Heart right ventricle (tissue), 16 donors: Measurements from ENCODE around the gene CYP46A1. TPM values are rescaled to one million over a fixed set of nuclear protein-coding genes. Genes with fewer than 3 reads are reported as not detected.

ENCODE experiments used
- ATAC-seq, 8 donors: fragments of 200-7000 bp; cut with Tn5 transposase; one replicate each; pipeline ENCODE4 v1.9.1; 2020; ENCODE audit warnings: mild to moderate bottlenecking in 8 of 8, moderate library complexity in 8 of 8, moderate number of reproducible peaks in 1 of 8
- DNase-seq, 2 donors: peaks; one replicate each; pipeline ENCODE4 v3.0.0-alpha.2; 2020
- H3K27ac ChIP-seq, 10 donors: fragments of 200-600 bp; sonication (generic) in 2 of 10; one replicate each; pipeline versions ENCODE4 v1.5.0 to v1.8.0; 2020 to 2022; ENCODE audit warnings: mild to moderate bottlenecking in 3 of 10
- H3K27me3 ChIP-seq, 7 donors: fragments of 200-600 bp; one replicate each; pipeline ENCODE4 v1.8.0; 2021 to 2022; ENCODE audit warnings: mild to moderate bottlenecking in 2 of 7
- H3K36me3 ChIP-seq, 9 donors: fragments of 200-600 bp; sonication (generic) in 1 of 9; one replicate each; pipeline versions ENCODE4 v1.5.0 to v1.8.0; 2020 to 2022; ENCODE audit warnings: mild to moderate bottlenecking in 2 of 9
- H3K4me1 ChIP-seq, 9 donors: fragments of 200-600 bp; sonication (generic) in 1 of 9; one replicate each; pipeline versions ENCODE4 v1.5.0 to v1.8.0; 2020 to 2022; ENCODE audit warnings: mild to moderate bottlenecking in 4 of 9
- H3K4me3 ChIP-seq, 10 donors: fragments of 200-600 bp; sonication (generic) in 2 of 10; one replicate each; pipeline versions ENCODE4 v1.5.0 to v1.8.0; 2020 to 2022; ENCODE audit warnings: mild to moderate bottlenecking in 7 of 10, moderate library complexity in 2 of 10
- H3K9me3 ChIP-seq, 11 donors: fragments of 200-600 bp in 10 of 11; sonication (generic) in 2 of 11; one replicate each; pipeline versions ENCODE4 v1.5.0 to v1.8.0; 2013 to 2022; ENCODE audit warnings: mild to moderate bottlenecking in 2 of 11, control low read depth in 1 of 11, moderate library complexity in 1 of 11
- WGBS, 2 donors: extraction: QIAGEN DNeasy Blood & Tissue Kit; methylation state at CpG; one replicate each; pipeline ENCODE4 v1.1.7; 2013; ENCODE audit warnings: inconsistent platforms in 1 of 2; 5-methylcytosine and 5-hydroxymethylcytosine counted together
- intact Hi-C, 10 donors: fragments of 100-400 bp; cut with DNase I; formaldehyde crosslinking; loops; one replicate each; pipeline versions ENCODE4 v1.11.1 to v1.14.2; 2022
- polyA plus RNA-seq, 2 donors: library from polyadenylated mRNA; stranded (reverse); fragments of 200-250 nt; gene quantifications; one replicate each; pipeline ENCODE4 v1.2.3, GENCODE V29; 2013
- total RNA-seq, 10 donors: library from RNA; stranded (reverse); fragmentation: NEBNext Ultra II Directional in 3 of 10; extraction: Animal tissue kit (Norgen Biotek cat#: 25700) in 3 of 10; gene quantifications; one replicate each; pipeline versions ENCODE4 v1.2.1 to v1.2.4, GENCODE V29; 2021 to 2023
- TF ChIP-seq, protein P1 (sequence below), 9 donors: fragments of 200-600 bp; sonication (generic) in 2 of 9; IDR thresholded peaks; one replicate each; pipeline versions ENCODE4 v1.5.0 to v1.8.0; 2021 to 2022; ENCODE audit warnings: antibody characterized with exemption in 9 of 9, mild to moderate bottlenecking in 5 of 9, moderate library complexity in 1 of 9
- donor health status: Arrhythmogenic right ventricular cardiomyopathy.
- donor health status: ischemic (EF 13 %, LVEDD 7.1; RV severe dilation, severe dysfunction).
- donor health status: healthy with polysubstance abuse.
- donor health status: DM: no; HTN: yes; CAD: no.
- donor health status: DM: no; HTN: no; CAD: no.
- donor health status: ischemic (EF 25% LVEDD 6.9; RV normal size, moderate dysfunction).
- donor health status: ischemic (EF 25% LVEDD 5.7; RV mildly dilated, moderate dysfunction).
- donor health status: healthy.
- donor health status: DM: yes; HTN: yes; CAD: no.
- donor health status: Ischemic cardiomyopathy.
- donor health status: ischemic (EF 35%, LVEDD 5.7; RV mildly dilated, moderate dysfunction).
- donor health status: nonischemic (EF 11% LVEDD 7.7; RV severe dilation, severe dysfunction).
- donor health status: DM: yes; HTN: yes; CAD: no.
- donor health status: PGD.
- donor health status: ischemic (EF 29% LVEDD 5.4; RV normal size, mild dysfunction).
- donor health status: nonischemic (EF 23%, LVEDD 6.1; RV moderate dilation, normal function).

The CYP46A1 gene
- total and polyA plus RNA-seq, 12 donors: 1.5 to 6.1 (median 3.5) TPM

DNA sequence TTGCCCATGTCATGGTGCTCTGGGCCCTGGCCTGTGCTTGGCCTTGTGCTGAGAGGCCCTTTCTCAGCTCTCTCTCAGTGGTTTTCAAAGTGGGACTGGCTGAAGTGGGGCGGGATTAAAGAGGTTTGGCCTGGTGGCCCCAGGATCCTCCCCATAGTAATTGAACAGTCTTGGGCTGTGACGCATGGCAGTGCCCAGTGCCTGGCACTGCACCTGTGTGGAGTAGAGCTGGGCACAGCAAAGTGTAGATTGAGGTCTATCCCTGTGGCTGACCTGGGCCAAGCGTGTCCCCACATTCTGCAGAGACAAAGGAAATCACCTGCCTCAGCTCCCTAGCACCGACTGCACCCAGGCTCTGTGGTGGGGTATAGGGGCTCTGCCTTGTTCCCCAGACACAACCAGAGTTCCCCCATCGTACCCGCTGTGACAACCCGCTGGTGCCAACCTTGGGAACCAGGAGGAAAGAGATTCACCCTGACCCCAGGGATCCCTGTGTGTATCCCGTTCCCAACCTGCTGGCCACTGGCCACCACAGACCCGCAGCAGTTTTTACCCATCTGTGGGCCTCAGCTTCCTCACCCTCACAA lies 9.9 kb upstream of the CYP46A1 start:
- peaks cover 0 to 19% (median 10%) of the 10 kb centered on the region in 11 donors for H3K9me3 ChIP-seq
- peaks cover 0 to 9% (median 0%) of the 10 kb centered on the region in 9 donors for H3K4me1 ChIP-seq
- TF ChIP-seq, protein P1, sequence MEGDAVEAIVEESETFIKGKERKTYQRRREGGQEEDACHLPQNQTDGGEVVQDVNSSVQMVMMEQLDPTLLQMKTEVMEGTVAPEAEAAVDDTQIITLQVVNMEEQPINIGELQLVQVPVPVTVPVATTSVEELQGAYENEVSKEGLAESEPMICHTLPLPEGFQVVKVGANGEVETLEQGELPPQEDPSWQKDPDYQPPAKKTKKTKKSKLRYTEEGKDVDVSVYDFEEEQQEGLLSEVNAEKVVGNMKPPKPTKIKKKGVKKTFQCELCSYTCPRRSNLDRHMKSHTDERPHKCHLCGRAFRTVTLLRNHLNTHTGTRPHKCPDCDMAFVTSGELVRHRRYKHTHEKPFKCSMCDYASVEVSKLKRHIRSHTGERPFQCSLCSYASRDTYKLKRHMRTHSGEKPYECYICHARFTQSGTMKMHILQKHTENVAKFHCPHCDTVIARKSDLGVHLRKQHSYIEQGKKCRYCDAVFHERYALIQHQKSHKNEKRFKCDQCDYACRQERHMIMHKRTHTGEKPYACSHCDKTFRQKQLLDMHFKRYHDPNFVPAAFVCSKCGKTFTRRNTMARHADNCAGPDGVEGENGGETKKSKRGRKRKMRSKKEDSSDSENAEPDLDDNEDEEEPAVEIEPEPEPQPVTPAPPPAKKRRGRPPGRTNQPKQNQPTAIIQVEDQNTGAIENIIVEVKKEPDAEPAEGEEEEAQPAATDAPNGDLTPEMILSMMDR (IDR thresholded peaks at IDR 0.05): no peak
- peaks cover 0 to 11% (median 3%) of the 10 kb centered on the region in 7 donors for H3K27me3 ChIP-seq
- DNase-seq: no peak
- WGBS, 2 donors: 97% methylated on average over 9 of the region's 9 CpGs
- no peak for ATAC-seq
- no peak overlapping the region for H3K4me3 ChIP-seq
- H3K36me3 ChIP-seq: peaks cover 0 to 6% (median 0%) of the 10 kb centered on the region in 9 donors
- intact Hi-C loops: no loop called here
- no peak overlapping the region for H3K27ac ChIP-seq

DNA sequence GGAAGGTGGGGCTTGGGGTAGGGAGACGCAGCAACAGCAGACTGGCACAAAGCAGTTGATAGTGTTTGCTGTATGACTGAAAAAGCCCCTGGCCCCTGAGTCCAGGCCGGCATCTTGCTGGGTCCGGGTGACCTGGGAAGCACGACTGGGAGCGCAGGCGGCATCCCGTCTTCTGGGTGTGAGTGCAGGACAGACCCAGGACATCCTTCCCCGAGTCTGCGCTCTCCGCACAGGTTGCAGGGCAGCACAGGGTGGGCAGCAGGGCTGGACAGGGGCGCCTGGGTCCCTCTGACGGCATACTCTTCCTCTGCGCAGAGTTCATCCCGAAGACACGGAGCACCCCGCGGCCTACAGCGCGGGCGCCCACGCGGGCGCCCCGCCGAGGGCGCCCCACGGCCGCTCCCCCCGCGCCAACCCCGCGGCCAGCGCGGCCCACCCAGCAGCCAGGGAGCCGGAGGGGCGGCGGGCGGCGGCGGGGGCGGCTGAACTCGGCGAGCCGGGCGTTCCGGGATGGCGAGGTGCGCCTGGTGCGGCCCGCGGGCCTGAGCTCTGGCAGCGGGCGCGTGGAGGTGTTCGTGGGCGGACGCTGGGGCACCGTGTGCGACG lies 9.2 kb upstream of the CYP46A1 start:
- intact Hi-C loops: no loop called here

DNA sequence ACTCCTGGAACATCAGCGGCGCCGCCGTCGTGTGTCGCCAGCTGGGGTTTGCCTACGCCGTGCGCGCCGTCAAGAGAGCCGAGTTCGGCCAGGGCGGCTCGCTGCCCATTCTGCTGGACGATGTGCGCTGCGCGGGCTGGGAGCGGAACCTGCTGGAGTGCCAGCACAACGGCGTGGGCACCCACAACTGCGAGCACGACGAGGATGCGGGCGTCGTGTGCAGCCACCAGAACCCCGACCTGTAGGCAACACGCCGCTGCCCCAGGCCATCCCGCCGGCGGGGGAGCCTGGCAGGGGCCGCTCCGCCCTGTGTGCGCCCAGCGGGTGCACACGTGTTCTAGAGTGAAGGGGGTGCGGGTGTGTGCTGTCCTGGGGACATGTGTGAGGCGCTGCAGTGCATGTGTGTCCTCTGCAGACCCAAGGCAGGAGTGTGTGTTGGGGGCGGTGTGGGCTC lies 8.7 kb upstream of the CYP46A1 start:
- Histone ChIP-seq H3K36me3 (no peaks in the 10 kb centered on the region), H3K4me3 (no peak overlapping the region), H3K4me1 (peaks cover 0 to 9% (median 0%) of the 10 kb centered on the region in 9 donors), H3K9me3 (peaks cover 0 to 21% (median 10%) of the 10 kb centered on the region in 11 donors), H3K27me3 (peaks cover 0 to 11% (median 3%) of the 10 kb centered on the region in 7 donors), H3K27ac (no peak overlapping the region)
- ATAC-seq: no peak
- no peak for DNase-seq
- TF ChIP-seq, protein P1 (IDR thresholded peaks at IDR 0.05): no peak
- intact Hi-C loops: no loop called here
- 60 to 65% methylated on average over 42 of the region's 42 CpGs for WGBS, 2 donors

More for the DNA sequence above, 9.2 kb upstream of the CYP46A1 start:
- DNase-seq: no peak
- TF ChIP-seq, protein P1 (IDR thresholded peaks at IDR 0.05): no peak
- no peak overlapping the region for H3K27ac ChIP-seq
- peaks cover 0 to 11% (median 3%) of the 10 kb centered on the region in 7 donors for H3K27me3 ChIP-seq
- H3K36me3 ChIP-seq: no peaks in the 10 kb centered on the region
- peaks cover 0 to 9% (median 0%) of the 10 kb centered on the region in 9 donors for H3K4me1 ChIP-seq
- no peak overlapping the region for H3K4me3 ChIP-seq
- ATAC-seq: no peak
- H3K9me3 ChIP-seq: peaks cover 0 to 21% (median 10%) of the 10 kb centered on the region in 11 donors
- WGBS, 2 donors: 54 to 57% methylated on average over 60 of the region's 60 CpGs

DNA sequence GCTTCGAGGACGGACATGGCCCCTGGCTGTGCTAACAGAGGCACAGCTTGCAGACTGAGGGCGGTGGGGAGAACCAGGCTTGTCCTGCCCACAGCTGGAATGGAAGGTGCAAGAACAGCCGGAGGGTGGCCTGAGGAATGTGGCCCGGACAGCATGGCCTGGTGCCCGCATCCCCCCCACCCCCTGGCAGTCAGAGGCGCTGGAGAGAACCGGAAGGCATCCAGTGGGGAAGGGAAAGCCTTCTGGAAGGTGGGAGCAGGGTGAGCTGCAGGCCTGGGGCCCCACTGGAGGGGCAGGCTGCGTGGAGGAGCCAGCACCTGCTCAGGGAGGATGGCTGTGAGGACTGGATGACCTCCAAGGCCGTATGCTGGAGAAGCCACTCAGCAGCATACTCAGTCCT lies 8.1 kb upstream of the CYP46A1 start:
- TF ChIP-seq, protein P1 (IDR thresholded peaks at IDR 0.05): no peak
- Histone ChIP-seq H3K27me3 (peaks cover 0 to 11% (median 3%) of the 10 kb centered on the region in 7 donors), H3K4me1 (peaks cover 0 to 9% (median 0%) of the 10 kb centered on the region in 9 donors), H3K36me3 (no peaks in the 10 kb centered on the region), H3K9me3 (peaks cover 0 to 21% (median 10%) of the 10 kb centered on the region in 11 donors), H3K4me3 (no peak overlapping the region), H3K27ac (no peak overlapping the region)
- DNase-seq: no peak
- no peak for ATAC-seq
- WGBS, 2 donors: 53 to 63% methylated on average over 10 of the region's 10 CpGs
- intact Hi-C loops: no loop called here
